K562 (cell line): ENCODE data around the gene MAML3. TPM values are rescaled to one million over a fixed set of nuclear protein-coding genes. Genes with fewer than 3 reads are reported as not detected.
A peak's percentile ranks its signal among the peaks of the same experiment; 100 is the strongest.

Source experiments
- FIP1L1 ChIP-seq: fragments of 200-400 bp; formaldehyde crosslinking; IDR thresholded peaks from 2 replicates; pipeline ENCODE4 v1.6.1; 2018; ENCODE audit warnings: mild to moderate bottlenecking, low read depth, low read length; ENCODE audit not compliant: poor library complexity, severe bottlenecking
- ILK ChIP-seq: fragments of 450-650 bp; IDR thresholded peaks from 2 replicates; pipeline ENCODE4 v1.6.1; 2016; ENCODE audit warnings: missing genetic modification characterization, low read depth, mild to moderate bottlenecking, missing compliant biosample characterization, moderate library complexity, borderline replicate concordance
- L3MBTL2 ChIP-seq: fragments of 450-650 bp; IDR thresholded peaks from 2 replicates; pipeline ENCODE4 v1.6.1; 2016; ENCODE audit warnings: mild to moderate bottlenecking, moderate library complexity
- RAD21 ChIP-seq, 2 experiments: fragments of 250-450 bp in 1 of 2; fragments of 450-650 bp in 1 of 2; sonication (Bioruptor Pico) in 1 of 2; formaldehyde crosslinking in 1 of 2; IDR thresholded peaks in 1 of 2; conservative IDR thresholded peaks in 1 of 2; 2 replicates each; pipeline versions ENCODE4 v1.4.0 to v1.8.0; 2020 to 2022; ENCODE audit warnings: mild to moderate bottlenecking in 2 of 2, moderate library complexity in 1 of 2
- REST ChIP-seq, 2 experiments: fragments of 450-650 bp; formaldehyde crosslinking in 1 of 2; IDR thresholded peaks; 2 replicates each; pipeline versions ENCODE4 v1.4.0 to v1.6.1; 2014 to 2020; ENCODE audit warnings: mild to moderate bottlenecking in 2 of 2, borderline replicate concordance in 1 of 2, low read depth in 1 of 2
- SMARCC2 ChIP-seq: fragments of 450-650 bp; IDR thresholded peaks from 2 replicates; pipeline ENCODE4 v1.6.1; 2017; ENCODE audit warnings: antibody characterized with exemption, moderate library complexity, mild to moderate bottlenecking, low read depth
- THAP12 ChIP-seq: fragments of 250-450 bp; sonication (Bioruptor Pico); IDR thresholded peaks from 2 replicates; pipeline ENCODE4 v1.9.0; 2021; ENCODE audit warnings: mild to moderate bottlenecking, inconsistent platforms
- ZNF354B ChIP-seq: fragments of 250-450 bp; sonication (Bioruptor Pico); IDR thresholded peaks from 2 replicates; pipeline ENCODE4 v1.4.0; 2020
- ZNF696 ChIP-seq: fragments of 250-450 bp; sonication (Bioruptor Pico); conservative IDR thresholded peaks from 2 replicates; pipeline ENCODE4 v1.4.0; 2020; ENCODE audit warnings: mild to moderate bottlenecking, moderate library complexity
- polyA plus RNA-seq, 8 experiments: library from polyadenylated mRNA; depleted of rRNA in 4 of 8; stranded (reverse) in 5 of 8; unstranded in 3 of 8; fragments of >200 nt; fragmentation: Nextera tagmentation in 2 of 8; fragmentation: Illumina TruSeq in 1 of 8; extraction: Ambion mirVana in 2 of 8; extraction: Trizol in 1 of 8; gene quantifications; 2 replicates each; pipeline versions ENCODE4 v1.2.1 to v1.2.3, GENCODE V29; 2011 to 2014; ENCODE audit warnings: inconsistent platforms in 1 of 8, missing spikeins in 1 of 8
- total RNA-seq, 7 experiments: library from RNA; depleted of rRNA in 6 of 7; stranded (reverse); fragments of >200 nt in 6 of 7; fragmentation: Illumina TruSeq in 2 of 7; extraction: Trizol in 2 of 7; gene quantifications; 2 replicates each; pipeline versions ENCODE4 v1.2.1 to v1.2.3, GENCODE V29; 2011 to 2021; ENCODE audit warnings: low replicate concordance in 1 of 7
- TF ChIP-seq, protein P1 (sequence below): fragments of 250-450 bp; sonication (Bioruptor Pico); IDR thresholded peaks from 2 replicates; pipeline ENCODE4 v1.8.0; 2021; ENCODE audit warnings: moderate library complexity, mild to moderate bottlenecking, inconsistent platforms
- TF ChIP-seq, protein P2 (sequence below): fragments of 450-650 bp; IDR thresholded peaks from 2 replicates; pipeline ENCODE4 v1.6.1; 2018; ENCODE audit warnings: mild to moderate bottlenecking, low read depth; ENCODE audit not compliant: partially characterized antibody

MAML3 gene
- total and polyA plus RNA-seq, 9 of the 15 experiments (the other 6 are each of a cell fraction or from before 2014, with no cell fraction given), result 0.01 to 0.55 (median 0.25) TPM

- peak; percentile 36; the same call in 1 of the 2 replicates for TF ChIP-seq REST (IDR thresholded peaks at IDR 0.05; ENCODE audit: borderline replicate concordance)
- TF ChIP-seq REST (CRISPR knock-in tag; IDR thresholded peaks at IDR 0.05; ENCODE audit: low read depth), result no peak
- no peak for TF ChIP-seq THAP12 (CRISPR knock-in tag)
- peak in 1 of 2 experiments; percentile 57; a peak in 2 of 4 replicates for TF ChIP-seq RAD21 (CRISPR knock-in tag; conservative IDR thresholded peaks at IDR 0.05 in 1 of 2, IDR thresholded peaks at IDR 0.05 in 1 of 2)
- no peak for TF ChIP-seq ZNF354B
- TF ChIP-seq ILK (tag), result no peak
- TF ChIP-seq FIP1L1, result no peak
- no peak for TF ChIP-seq SMARCC2
- TF ChIP-seq, protein P1, sequence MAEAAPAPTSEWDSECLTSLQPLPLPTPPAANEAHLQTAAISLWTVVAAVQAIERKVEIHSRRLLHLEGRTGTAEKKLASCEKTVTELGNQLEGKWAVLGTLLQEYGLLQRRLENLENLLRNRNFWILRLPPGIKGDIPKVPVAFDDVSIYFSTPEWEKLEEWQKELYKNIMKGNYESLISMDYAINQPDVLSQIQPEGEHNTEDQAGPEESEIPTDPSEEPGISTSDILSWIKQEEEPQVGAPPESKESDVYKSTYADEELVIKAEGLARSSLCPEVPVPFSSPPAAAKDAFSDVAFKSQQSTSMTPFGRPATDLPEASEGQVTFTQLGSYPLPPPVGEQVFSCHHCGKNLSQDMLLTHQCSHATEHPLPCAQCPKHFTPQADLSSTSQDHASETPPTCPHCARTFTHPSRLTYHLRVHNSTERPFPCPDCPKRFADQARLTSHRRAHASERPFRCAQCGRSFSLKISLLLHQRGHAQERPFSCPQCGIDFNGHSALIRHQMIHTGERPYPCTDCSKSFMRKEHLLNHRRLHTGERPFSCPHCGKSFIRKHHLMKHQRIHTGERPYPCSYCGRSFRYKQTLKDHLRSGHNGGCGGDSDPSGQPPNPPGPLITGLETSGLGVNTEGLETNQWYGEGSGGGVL (CRISPR knock-in tag), result no peak
- no peak for TF ChIP-seq ZNF696 (CRISPR knock-in tag)
- TF ChIP-seq L3MBTL2, result no peak
- TF ChIP-seq, protein P2, sequence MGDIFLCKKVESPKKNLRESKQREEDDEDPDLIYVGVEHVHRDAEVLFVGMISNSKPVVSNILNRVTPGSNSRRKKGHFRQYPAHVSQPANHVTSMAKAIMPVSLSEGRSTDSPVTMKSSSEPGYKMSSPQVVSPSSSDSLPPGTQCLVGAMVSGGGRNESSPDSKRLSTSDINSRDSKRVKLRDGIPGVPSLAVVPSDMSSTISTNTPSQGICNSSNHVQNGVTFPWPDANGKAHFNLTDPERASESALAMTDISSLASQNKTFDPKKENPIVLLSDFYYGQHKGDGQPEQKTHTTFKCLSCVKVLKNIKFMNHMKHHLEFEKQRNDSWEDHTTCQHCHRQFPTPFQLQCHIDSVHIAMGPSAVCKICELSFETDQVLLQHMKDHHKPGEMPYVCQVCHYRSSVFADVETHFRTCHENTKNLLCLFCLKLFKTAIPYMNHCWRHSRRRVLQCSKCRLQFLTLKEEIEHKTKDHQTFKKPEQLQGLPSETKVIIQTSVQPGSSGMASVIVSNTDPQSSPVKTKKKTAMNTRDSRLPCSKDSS, result no peak
These were observed 385.1 kb downstream of the MAML3 start (continued) for GRCh38 chr4:139768896-139769295.
